NCI-H1417 (cell line): Measurements from ENCODE around the gene PLIN3.
"Not testable (repeated sequence)": the region's sequence is repeated elsewhere in the genome, so short reads cannot be mapped to it uniquely, and the experiment has no call there.

Experiments
- DNase-seq, 3 experiments: peaks; one replicate each; lab custom pipeline; 2025; lab: John Stamatoyannopoulos, UW

PLIN3 gene

DNA sequence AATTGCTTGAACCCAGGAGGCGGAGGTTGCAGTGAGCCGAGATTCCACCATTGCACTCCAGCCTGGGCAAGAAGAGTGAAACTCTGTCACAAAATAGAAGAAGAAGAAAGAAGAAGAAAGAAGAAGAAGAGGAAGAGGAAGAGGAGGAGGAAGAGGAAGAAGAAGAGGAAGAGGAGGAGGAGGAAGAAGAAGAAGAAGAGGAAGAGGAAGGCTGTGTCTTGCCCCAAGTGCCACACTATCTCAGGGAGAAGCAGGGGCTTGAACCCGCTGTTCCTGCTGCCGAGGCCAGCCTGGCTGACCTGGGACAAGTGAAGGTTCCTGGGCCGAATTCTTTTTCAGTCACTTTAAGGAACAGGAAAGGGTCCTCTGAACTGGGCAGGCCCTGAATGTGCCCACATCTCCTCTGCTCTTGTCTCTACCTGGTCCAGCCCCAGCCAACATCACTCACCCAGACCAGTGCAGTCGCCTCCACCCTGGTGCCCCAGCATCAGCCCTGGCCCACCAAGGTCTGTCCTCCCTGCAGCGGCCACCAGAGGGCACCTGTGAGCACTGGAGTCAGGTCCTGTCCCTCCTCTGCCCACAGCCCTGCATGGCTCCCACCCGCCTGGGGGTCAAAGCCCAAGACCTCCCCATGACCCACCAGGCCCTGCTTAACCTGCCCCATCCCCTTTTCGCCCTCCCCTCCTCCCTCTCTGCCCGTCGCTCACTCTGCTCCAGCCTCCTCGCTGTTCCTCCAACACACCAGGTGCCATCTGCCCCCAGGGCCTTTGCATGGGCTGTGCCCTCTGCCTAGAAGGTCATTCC, 55.9 kb downstream of the PLIN3 start:
- peak; percentile 51 to 65 (median 59) for DNase-seq

DNA sequence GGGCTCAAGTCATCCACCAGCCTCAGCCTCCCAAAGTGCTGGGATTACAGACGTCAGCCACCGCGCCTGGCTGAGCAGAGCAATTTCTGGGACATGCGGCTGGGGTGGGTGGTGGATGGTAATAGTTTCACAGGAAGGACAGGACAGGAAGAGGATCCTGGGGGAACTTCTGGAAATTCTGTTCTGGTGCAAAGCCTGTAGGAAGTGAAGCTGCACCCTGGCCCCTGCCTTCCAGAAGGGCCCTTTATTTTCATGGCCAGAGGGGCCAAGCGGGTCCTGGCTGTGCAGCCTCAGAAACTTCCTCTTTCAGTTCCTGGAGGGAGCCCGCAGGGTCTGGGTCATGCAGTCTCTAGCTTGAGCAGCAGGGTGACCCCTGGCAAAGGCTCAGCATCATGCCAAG, 60.3 kb downstream of the PLIN3 start:
- DNase-seq, result no peak

DNA sequence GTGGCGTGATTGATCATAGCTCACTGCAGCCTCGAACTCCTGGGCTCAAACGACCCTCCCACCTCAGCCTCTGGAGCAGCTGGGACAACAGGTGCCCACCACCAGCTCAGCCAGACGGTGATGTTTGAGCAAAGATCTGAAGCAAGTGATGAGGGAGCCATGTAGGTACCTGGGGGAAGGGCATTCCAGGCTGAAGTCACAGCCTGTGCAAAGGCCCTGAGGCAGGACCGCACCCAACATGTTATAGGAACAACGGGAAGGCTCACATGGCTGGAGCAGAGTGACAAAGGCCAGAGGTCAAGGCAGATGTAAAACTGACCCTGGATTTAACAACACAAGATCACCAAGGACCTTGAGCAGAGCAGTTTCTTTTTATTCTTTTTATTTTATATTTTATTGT, 61.1 kb downstream of the PLIN3 start:
- DNase-seq, result no peak

DNA sequence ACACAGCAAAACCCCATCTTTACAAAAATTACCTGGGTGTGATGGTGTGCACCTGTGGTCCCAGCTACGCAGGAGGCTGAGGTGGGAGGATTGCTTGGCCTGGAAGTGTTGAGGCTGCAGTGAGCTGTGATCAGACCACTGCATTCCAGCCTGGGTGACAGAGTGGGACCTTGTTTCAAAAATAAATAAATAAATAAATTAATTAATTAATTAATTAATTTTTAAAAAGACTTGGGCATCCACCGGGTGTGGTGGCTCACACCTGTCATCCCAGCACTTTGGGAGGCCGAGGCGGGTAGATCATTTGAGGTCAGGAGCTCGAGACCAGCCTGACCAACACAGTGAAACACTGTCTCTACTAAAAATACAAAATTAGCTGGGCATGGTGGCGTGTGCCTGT, 62.3 kb downstream of the PLIN3 start:
- not testable (repeated sequence) for DNase-seq

DNA sequence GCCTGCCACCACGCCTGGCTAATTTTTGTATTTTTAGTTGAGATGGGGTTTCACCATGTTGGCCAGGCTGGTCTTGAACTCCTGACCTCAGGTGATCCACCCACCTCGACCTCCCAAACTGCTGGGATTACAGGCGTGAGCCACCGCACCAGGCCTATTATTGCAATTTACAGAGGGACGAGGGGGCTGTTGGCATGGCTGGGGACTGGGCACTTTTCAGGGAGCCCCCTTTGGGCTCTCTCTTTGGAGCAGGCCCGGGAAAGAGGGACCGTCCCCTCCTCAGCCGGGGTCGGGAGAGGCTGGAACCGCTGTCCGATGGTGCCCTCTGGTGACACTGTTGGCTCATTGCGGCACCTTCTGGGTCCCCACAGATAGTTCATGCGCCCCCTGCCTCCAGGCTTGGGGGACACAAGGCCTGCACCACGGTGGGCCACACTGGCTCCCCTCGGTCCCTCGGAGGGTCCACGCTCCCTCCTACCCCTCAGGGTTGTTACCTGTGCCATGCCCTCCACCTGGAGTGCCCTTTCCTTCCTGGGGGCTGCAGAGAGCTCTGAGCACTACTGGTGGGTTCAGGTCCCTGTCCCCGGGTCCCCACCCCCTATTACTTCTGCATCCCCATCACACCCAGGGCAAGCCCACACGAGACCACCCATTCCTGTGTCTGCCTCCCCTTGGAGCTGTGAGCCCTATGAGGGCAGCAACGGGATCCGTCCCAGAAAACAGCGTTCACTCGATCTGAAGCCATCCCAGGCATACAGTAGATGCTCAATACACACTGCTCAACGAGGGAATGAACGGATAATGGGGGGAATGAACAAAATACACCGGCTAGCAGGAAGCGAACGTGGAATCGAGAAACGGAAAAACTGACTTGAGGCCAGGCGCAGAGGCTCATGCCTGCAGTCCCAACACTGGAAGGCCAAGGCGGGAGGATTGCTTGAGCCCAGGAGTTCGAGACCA, 63.5 kb downstream of the PLIN3 start:
- DNase-seq, result peak; percentile 45 to 80 (median 55)

DNA sequence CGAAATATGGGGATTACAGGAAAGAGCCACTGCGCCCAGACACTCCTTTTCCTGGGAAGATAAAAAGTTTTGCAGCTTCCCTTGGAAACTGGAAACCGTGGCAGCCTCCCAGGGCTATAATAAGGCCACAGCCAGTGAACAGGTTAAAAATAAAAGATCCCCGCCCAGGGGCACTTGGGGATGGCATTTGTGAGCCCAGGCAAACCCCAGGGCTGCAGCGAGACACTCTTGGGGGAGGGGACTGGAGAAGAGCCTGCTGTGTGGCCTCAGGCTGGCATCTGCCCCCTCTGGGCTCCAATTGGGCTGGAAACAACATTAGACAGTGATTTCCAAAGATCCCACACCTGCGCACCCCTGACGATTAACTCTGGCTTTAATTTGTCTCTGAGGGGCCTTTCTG, 64.8 kb downstream of the PLIN3 start:
- no peak for DNase-seq

DNA sequence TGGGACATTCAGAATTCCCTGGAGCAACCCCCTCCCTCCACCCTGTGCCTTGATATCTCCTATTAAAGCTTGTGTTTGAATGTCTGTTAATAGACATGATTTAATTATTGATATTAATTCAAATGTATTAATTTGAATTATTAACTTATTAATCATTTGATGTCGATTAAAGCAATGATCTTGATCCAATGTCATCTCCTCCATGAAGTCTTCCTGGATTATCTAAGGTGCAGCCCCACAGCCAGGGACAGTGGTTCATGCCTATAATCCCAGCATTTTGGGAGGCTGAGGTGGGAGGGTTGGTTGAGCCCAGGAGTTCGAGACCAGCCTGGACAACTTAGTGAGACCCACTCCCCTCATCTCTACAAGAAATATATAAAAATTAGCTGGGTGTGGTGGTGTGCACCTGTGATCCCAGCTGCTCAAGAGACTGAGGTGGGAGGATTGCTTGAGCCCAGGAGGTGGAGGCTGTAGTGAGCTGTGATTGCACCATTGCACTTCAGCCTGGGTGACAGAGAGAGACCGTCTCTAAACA, 66.3 kb downstream of the PLIN3 start:
- no peak for DNase-seq

DNA sequence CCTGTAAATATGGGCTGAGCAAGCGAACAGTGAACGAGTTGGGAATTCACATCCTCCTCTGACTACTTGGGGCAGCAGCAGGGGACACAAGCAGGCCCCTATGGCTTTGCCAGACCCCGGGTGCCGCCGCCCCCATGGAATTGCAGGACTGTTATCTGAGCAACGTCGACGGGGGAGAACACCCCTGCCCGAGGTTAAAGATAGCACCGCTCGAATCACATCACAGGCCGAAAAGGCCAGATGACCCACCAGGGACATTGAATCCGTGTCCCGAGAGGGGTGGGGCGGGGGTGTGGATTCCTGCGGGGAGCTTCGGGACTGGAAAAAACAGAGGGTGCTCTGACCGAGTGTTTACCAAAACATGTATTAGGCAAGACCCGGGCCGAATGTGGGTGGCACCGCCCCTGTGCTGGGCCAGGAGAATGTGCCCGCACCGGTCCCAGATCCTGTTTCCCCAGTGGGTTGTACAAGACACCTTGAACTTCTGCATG, 66.8 kb downstream of the PLIN3 start:
- no peak for DNase-seq

DNA sequence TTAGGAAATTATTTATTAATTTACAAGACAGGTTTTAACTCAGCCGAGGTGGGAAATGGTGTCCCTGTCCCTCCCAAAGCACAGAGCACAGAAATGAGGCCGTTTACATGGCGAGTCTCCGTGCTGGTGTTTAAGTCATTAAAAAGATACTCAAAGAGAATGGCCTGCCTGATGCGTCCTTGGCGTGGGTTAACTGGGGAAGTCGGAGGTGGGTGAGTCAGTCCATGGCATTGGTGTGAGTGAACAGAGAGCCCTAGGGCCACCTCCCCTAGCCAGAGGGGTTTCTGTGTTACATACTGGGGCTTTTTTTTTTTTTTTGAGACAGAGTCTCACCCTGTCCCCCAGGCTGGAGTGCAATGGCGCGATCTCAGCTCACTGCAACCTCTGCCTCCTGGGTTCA, 72.1 kb downstream of the PLIN3 start:
- DNase-seq, result no peak

DNA sequence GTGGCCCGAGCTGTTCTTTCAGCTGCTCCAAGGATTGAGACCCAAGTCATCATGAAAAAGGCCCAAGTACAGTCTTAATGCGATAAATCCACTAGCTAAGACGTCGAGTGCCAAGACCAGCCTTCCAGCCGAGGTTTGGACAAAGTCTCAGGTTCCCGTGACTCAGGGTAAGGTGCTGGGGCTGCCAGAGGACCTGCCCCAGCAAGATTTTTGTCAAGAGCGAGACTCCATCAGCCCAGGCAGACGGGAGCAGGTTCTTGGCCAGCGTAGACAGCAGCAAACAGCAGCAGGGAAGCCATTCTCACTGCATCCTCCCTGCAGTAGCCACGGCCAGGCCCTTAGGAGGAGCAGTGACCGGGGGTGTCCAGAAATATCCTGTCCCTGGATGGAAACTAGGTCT, 72.5 kb downstream of the PLIN3 start:
- no peak for DNase-seq

DNA sequence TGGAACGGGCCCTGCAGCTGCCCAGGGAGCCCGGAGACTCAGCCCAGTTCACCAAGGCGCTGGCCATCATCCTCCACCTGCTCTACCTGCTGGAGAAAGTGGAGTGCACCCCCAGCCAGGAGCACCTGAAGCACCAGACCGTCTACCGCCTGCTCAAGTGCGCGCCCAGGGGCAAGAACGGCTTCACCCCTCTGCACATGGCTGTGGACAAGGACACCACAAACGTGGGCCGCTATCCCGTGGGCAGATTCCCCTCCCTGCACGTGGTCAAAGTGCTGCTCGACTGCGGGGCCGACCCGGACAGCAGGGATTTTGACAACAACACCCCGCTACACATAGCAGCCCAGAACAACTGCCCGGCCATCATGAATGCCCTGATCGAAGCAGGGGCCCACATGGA, 74.2 kb downstream of the PLIN3 start:
- DNase-seq, result not testable (repeated sequence)

DNA sequence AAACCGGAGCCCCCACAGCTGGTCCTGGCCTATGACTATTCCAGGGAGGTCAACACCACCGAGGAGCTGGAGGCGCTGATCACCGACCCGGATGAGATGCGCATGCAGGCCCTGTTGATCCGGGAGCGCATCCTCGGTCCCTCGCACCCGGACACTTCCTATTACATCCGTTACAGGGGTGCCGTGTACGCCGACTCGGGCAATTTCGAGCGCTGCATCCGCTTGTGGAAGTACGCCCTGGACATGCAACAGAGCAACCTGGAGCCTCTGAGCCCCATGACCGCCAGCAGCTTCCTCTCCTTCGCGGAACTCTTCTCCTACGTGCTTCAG, 74.6 kb downstream of the PLIN3 start:
- DNase-seq, result not testable (repeated sequence)

DNA sequence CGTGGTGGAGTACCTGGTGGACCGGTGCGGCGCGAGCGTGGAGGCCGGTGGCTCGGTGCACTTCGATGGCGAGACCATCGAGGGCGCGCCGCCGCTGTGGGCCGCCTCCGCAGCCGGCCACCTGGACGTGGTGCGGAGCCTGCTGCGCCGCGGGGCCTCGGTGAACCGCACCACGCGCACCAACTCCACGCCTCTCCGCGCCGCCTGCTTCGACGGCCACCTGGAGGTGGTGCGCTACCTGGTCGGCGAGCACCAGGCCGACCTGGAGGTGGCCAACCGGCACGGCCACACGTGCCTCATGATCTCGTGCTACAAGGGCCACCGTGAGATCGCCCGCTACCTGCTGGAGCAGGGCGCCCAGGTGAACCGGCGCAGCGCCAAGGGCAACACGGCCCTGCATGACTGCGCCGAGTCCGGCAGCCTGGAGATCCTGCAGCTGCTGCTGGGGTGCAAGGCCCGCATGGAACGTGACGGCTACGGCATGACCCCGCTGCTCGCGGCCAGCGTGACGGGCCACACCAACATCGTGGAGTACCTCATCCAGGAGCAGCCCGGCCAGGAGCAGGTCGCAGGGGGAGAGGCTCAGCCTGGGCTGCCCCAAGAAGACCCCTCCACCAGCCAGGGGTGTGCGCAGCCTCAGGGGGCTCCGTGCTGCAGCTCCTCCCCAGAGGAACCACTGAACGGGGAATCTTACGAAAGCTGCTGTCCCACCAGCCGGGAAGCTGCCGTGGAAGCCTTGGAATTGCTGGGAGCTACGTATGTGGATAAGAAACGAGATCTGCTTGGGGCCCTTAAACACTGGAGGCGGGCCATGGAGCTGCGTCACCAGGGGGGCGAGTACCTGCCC, 75.2 kb downstream of the PLIN3 start:
- DNase-seq, result not testable (repeated sequence)

DNA sequence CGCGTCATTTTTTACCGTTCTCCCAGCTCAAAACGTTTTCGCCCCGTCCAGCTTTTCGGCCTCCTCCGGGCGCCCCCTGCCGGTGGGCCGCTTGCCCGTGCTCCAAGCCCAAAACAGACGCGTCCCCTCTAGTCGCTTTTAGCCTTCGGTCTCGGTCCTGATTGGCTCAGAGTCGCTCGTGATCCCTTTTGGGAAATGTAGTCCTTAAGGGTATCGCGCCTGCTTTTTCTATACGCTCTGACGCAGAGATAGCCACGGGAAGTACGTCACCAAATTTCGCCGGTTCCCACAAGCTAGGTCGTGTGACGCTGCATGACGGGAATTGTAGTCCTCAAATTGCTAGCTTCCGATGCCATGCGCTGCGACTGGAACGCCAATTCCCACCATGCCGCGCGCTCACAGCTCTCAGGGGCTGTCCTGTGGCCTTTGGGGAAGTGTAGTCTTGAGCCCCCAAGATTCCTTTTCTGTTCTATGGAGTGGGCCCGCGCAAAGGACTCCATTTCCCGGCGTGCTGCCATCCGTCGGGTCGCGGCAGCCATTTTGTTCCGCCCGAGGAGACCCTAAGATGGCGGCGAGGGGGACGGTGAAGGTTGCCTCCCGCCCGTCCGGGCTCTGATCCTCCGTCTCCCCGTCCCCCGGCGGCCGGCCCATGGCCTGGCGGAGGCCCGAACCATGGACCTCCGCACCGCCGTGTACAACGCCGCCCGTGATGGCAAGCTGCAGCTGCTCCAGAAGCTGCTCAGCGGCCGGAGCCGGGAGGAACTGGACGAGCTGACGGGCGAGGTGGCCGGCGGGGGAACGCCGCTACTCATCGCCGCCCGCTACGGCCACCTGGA, 76.1 kb downstream of the PLIN3 start, which contains the start of gene FEM1A:
Gene FEM1A, plus strand, starts transcription at position 552 of the 836 bp plus-strand sequence. Its CDS starts 121 bp downstream, at position 673.
- peak; percentile 100 for DNase-seq
